B cell (primary cell): ENCODE measurements around the gene SOX6. TPM values are rescaled to one million over a fixed set of nuclear protein-coding genes. Genes with fewer than 3 reads are reported as not detected.

Experiments used
- ATAC-seq: fragments of 200-7000 bp; cut with Tn5 transposase; one replicate; pipeline ENCODE4 v1.10.0; 2021; ENCODE audit warnings: low read depth, mild to moderate bottlenecking, moderate number of reproducible peaks, moderate library complexity
- CTCF ChIA-PET: fragments of 350-600 bp; sonication (Branson Sonifier 250); formaldehyde crosslinking; loops from one replicate; lab custom pipeline; 2021; ENCODE audit warnings: antibody characterized with exemption, inconsistent platforms; lab: Charles Lee
- POLR2A ChIA-PET: fragments of 350-600 bp; sonication (Branson Sonifier 250); formaldehyde crosslinking; loops from one replicate; lab custom pipeline; 2021; ENCODE audit warnings: antibody characterized with exemption; lab: Charles Lee
- DNase-seq: peaks from one replicate; pipeline ENCODE4 v3.0.0; 2013
- H2AFZ ChIP-seq: 2 replicates; pipeline ENCODE4 v1.6.1; 2012; ENCODE audit warnings: mild to moderate bottlenecking, low read depth, low read length; ENCODE audit not compliant: insufficient read depth, poor library complexity, severe bottlenecking
- H3K27ac ChIP-seq, 2 donors: 1 replicate in 1 of 2; 2 replicates in 1 of 2; pipeline ENCODE4 v1.5.1; 2012 to 2013; ENCODE audit warnings: low read length in 2 of 2, mild to moderate bottlenecking in 2 of 2, moderate library complexity in 1 of 2
- H3K27me3 ChIP-seq, 4 experiments: fragments of 200-600 bp in 1 of 4; sonication (generic) in 1 of 4; replicated peaks in 1 of 4; 1 replicate in 2 of 4; 2 replicates in 2 of 4; pipeline versions ENCODE4 v1.6.1 to v1.7.0; 2013 to 2016; ENCODE audit warnings: low read length in 3 of 4, mild to moderate bottlenecking in 2 of 4, mixed read lengths in 1 of 4, moderate library complexity in 1 of 4; ENCODE audit not compliant: insufficient read depth in 4 of 4, control insufficient read depth in 3 of 4; ENCODE audit errors: control extremely low read depth in 1 of 4
- H3K36me3 ChIP-seq, 2 experiments: replicated peaks in 1 of 2; 1 replicate in 1 of 2; 2 replicates in 1 of 2; pipeline versions ENCODE4 v1.6.1 to v1.7.1; 2013; ENCODE audit warnings: low read length in 1 of 2; ENCODE audit not compliant: insufficient read depth in 2 of 2, control insufficient read depth in 1 of 2; ENCODE audit errors: control extremely low read depth in 1 of 2, extremely low read depth in 1 of 2
- H3K4me1 ChIP-seq, 2 donors: fragments of 200-600 bp in 1 of 2; sonication (generic) in 1 of 2; 1 replicate in 1 of 2; 2 replicates in 1 of 2; pipeline versions ENCODE4 v1.5.1 to v1.6.1; 2013 to 2017; ENCODE audit warnings: low read length in 2 of 2; ENCODE audit not compliant: control insufficient read depth in 2 of 2, insufficient read depth in 2 of 2
- H3K4me2 ChIP-seq: replicated peaks from 2 replicates; pipeline ENCODE3; 2012; ENCODE audit warnings: mild to moderate bottlenecking, low read depth, low read length; ENCODE audit not compliant: poor library complexity, severe bottlenecking
- H3K4me3 ChIP-seq, 5 experiments: fragments of 200-600 bp in 1 of 5; sonication (generic) in 1 of 5; 1 replicate in 3 of 5; 2 replicates in 2 of 5; pipeline versions ENCODE4 v1.5.1 to v1.7.0; 2011 to 2016; ENCODE audit warnings: low read length in 4 of 5, mild to moderate bottlenecking in 4 of 5, low read depth in 2 of 5, control low read depth in 1 of 5, moderate library complexity in 1 of 5; ENCODE audit not compliant: insufficient read depth in 1 of 5; ENCODE audit errors: control extremely low read depth in 1 of 5, extremely low read depth in 1 of 5
- H3K79me2 ChIP-seq: fragments of 200-600 bp; sonication (generic); one replicate; pipeline ENCODE4 v1.6.0; 2016; ENCODE audit warnings: low read length; ENCODE audit not compliant: control insufficient read depth, insufficient read depth
- H3K9ac ChIP-seq: fragments of 200-600 bp; sonication (generic); 2 replicates; pipeline ENCODE4 v1.6.1; 2017; ENCODE audit warnings: mild to moderate bottlenecking, low read length, moderate library complexity
- H3K9me3 ChIP-seq, 3 donors: one replicate each; pipeline versions ENCODE4 v1.6.1 to v1.7.1; 2013; ENCODE audit warnings: low read length in 2 of 3; ENCODE audit not compliant: control insufficient read depth in 2 of 3, insufficient read depth in 1 of 3; ENCODE audit errors: control extremely low read depth in 1 of 3
- H4K20me1 ChIP-seq: 2 replicates; pipeline ENCODE4 v1.6.0; 2012; ENCODE audit warnings: mild to moderate bottlenecking, low read length; ENCODE audit not compliant: insufficient read depth, control insufficient read depth, poor library complexity, severe bottlenecking
- H3K27ac Mint-ChIP-seq: one replicate; pipeline ENCODE4 v1.8.0; 2021; ENCODE audit warnings: mixed read lengths
- H3K27me3 Mint-ChIP-seq: one replicate; pipeline ENCODE4 v1.8.0; 2021; ENCODE audit warnings: mixed read lengths
- H3K4me1 Mint-ChIP-seq: one replicate; pipeline ENCODE4 v1.8.0; 2021; ENCODE audit warnings: mixed read lengths
- H3K4me3 Mint-ChIP-seq: one replicate; pipeline ENCODE4 v1.8.0; 2021; ENCODE audit warnings: mixed read lengths
- H3K9me3 Mint-ChIP-seq: one replicate; pipeline ENCODE4 v1.8.0; 2022; ENCODE audit warnings: mixed read lengths; ENCODE audit not compliant: insufficient read depth
- EZH2 ChIP-seq: IDR thresholded peaks from 2 replicates; pipeline ENCODE4 v1.6.1; 2012; ENCODE audit warnings: borderline replicate concordance, low read depth, mild to moderate bottlenecking, moderate library complexity, low read length; ENCODE audit not compliant: insufficient read depth, poor library complexity, severe bottlenecking
- WGBS: methylation state at CpG from one replicate; pipeline ENCODE4 v1.1.5; 2013; ENCODE audit warnings: missing lambda C conversion rate; ENCODE audit not compliant: insufficient coverage; 5-methylcytosine and 5-hydroxymethylcytosine counted together
- intact Hi-C: fragments of 100-400 bp; cut with micrococcal nuclease; formaldehyde crosslinking; loops from one replicate; pipeline ENCODE4 v1.10.0; 2022
- polyA plus RNA-seq: library from polyadenylated mRNA; depleted of rRNA; stranded (reverse); fragments of >200 nt; gene quantifications from 2 replicates; pipeline ENCODE4 v1.2.3, GENCODE V29; 2012
- total RNA-seq, 2 donors: library from RNA; stranded (reverse); fragments of 120-200 nt in 1 of 2; gene quantifications; 1 replicate in 1 of 2; 2 replicates in 1 of 2; pipeline versions ENCODE4 v1.2.3 to v1.2.4, GENCODE V29; 2013 to 2022
- TF ChIP-seq, protein P1 (sequence below): fragments of 200-600 bp; IDR thresholded peaks from one replicate; pipeline ENCODE4 v1.8.0; 2022; ENCODE audit warnings: antibody characterized with exemption, mild to moderate bottlenecking

Gene SOX6
- total and polyA plus RNA-seq, 2 donors (not counting 1 experiment from before 2014, with no cell fraction given): not detected

DNA sequence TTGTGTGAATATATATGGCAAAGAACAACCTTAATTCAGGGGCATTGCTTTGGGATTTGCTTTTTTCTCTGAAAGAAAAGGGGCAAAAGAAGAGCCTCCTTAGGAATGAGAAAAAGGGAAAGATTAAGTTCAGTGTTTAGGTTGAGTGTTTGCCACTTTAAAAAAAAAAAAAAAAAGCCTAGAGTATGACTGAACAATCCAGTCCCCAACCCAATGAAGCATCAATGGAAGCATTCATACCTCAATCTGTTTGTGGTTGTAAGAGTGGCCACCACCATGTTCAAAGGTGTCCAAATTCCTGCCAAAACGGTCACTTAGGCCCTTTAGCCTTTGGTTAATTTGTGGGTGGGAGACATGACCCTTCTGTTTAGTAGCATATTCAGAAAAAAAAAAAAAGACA lies 260.6 kb downstream of the SOX6 start:
- intact Hi-C loops: no loop called here
- DNase-seq (no peak), ATAC-seq (no peak)
- no peaks in the 10 kb centered on the region for H3K36me3 ChIP-seq
- no peak overlapping the region for H3K27ac ChIP-seq
- no peak overlapping the region for H3K4me2 ChIP-seq
- Mint-ChIP-seq H3K4me3 (no peak overlapping the region), H3K9me3 (no peaks in the 10 kb centered on the region), H3K27me3 (no peaks in the 10 kb centered on the region), H3K27ac (no peak overlapping the region), H3K4me1 (no peaks in the 10 kb centered on the region)
- no peaks in the 10 kb centered on the region for H3K27me3 ChIP-seq
- H3K79me2 ChIP-seq: no peaks in the 10 kb centered on the region
- no peak overlapping the region for H2AFZ ChIP-seq
- H3K4me1 ChIP-seq: no peaks in the 10 kb centered on the region
- H3K9ac ChIP-seq: no peak overlapping the region
- no peak overlapping the region for H3K4me3 ChIP-seq
- no CpG with 5 or more reads among the region's 1 CpG for WGBS
- POLR2A ChIA-PET: no interaction called here
- CTCF ChIA-PET: no interaction called here
- H4K20me1 ChIP-seq: no peaks in the 10 kb centered on the region
- TF ChIP-seq, protein P1, sequence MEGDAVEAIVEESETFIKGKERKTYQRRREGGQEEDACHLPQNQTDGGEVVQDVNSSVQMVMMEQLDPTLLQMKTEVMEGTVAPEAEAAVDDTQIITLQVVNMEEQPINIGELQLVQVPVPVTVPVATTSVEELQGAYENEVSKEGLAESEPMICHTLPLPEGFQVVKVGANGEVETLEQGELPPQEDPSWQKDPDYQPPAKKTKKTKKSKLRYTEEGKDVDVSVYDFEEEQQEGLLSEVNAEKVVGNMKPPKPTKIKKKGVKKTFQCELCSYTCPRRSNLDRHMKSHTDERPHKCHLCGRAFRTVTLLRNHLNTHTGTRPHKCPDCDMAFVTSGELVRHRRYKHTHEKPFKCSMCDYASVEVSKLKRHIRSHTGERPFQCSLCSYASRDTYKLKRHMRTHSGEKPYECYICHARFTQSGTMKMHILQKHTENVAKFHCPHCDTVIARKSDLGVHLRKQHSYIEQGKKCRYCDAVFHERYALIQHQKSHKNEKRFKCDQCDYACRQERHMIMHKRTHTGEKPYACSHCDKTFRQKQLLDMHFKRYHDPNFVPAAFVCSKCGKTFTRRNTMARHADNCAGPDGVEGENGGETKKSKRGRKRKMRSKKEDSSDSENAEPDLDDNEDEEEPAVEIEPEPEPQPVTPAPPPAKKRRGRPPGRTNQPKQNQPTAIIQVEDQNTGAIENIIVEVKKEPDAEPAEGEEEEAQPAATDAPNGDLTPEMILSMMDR: no peak
- TF ChIP-seq EZH2: no peak
- no peaks in the 10 kb centered on the region for H3K9me3 ChIP-seq

DNA sequence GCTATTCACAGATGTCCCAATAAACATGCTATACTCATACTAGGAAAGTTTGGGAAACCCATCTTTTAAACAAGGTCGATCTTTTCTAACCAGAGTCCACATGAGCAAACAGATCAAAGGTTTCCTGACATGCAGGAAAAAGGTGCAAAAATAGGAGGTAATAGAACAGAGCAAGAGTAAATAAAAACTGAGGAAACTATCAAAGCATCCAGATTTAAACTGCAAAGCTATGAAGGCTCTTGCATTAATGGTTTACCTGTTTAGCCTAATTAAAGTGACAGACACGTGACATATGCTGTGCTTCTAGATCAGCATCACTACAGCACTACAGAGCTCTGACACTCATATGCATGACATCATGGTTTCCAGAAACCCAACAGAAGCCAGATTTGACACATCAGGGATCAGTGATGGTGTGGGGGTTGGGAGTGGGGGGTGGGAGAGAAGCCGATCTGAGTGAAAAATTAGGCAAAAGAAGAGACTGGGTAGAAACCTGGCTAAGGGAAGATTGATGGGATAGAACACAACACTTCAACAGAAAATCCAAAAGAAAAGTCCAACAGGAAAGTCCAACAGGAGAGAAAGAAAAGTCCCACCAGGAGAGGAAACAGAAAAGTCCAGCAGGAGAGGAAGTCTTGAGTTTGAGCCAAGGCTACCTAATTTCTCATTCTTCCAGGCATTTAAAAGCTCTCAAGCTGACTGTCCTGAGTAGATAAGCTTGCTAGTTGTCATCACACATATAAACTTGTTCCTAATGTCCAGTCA lies 262.3 kb downstream of the SOX6 start:
- Histone ChIP-seq H4K20me1 (no peaks in the 10 kb centered on the region), H3K4me3 (no peak overlapping the region), H3K36me3 (no peaks in the 10 kb centered on the region), H3K27ac (no peak overlapping the region), H3K9ac (no peak overlapping the region), H3K4me2 (no peak overlapping the region), H3K27me3 (no peaks in the 10 kb centered on the region), H3K9me3 (no peaks in the 10 kb centered on the region), H3K79me2 (no peaks in the 10 kb centered on the region), H3K4me1 (no peaks in the 10 kb centered on the region), H2AFZ (no peak overlapping the region)
- intact Hi-C loops: no loop called here
- ChIA-PET POLR2A (no interaction called here), CTCF (no interaction called here)
- ATAC-seq: no peak
- DNase-seq: no peak
- Mint-ChIP-seq H3K9me3 (no peaks in the 10 kb centered on the region), H3K27ac (no peak overlapping the region), H3K4me1 (no peaks in the 10 kb centered on the region), H3K4me3 (no peak overlapping the region), H3K27me3 (no peaks in the 10 kb centered on the region)
- no peak for TF ChIP-seq EZH2
- TF ChIP-seq, protein P1: no peak
- 100% methylated on average over 1 of the region's 3 CpGs for WGBS
